ENCODE results near the gene HOXC6.

- TF ChIP-seq POLR2A (IDR thresholded peaks at IDR 0.05), result no peak
- TF ChIP-seq, protein P1, sequence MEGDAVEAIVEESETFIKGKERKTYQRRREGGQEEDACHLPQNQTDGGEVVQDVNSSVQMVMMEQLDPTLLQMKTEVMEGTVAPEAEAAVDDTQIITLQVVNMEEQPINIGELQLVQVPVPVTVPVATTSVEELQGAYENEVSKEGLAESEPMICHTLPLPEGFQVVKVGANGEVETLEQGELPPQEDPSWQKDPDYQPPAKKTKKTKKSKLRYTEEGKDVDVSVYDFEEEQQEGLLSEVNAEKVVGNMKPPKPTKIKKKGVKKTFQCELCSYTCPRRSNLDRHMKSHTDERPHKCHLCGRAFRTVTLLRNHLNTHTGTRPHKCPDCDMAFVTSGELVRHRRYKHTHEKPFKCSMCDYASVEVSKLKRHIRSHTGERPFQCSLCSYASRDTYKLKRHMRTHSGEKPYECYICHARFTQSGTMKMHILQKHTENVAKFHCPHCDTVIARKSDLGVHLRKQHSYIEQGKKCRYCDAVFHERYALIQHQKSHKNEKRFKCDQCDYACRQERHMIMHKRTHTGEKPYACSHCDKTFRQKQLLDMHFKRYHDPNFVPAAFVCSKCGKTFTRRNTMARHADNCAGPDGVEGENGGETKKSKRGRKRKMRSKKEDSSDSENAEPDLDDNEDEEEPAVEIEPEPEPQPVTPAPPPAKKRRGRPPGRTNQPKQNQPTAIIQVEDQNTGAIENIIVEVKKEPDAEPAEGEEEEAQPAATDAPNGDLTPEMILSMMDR (IDR thresholded peaks at IDR 0.05), result no peak
Observed at GRCh38 chr12:54074308-54074707, 46.1 kb downstream of the HOXC6 start.
